Activated T-helper 1 cell treated with anti-CD3 and anti-CD28 coated beads, Interleukin-12 subunit alpha, Interleukin-12 subunit beta, Interleukin-2, Interleukin-4 antibody, amounts not matched to agents 30 ng/mL and 10 ng/mL and 1 ng/mL, durations not matched to agents 14 hours and 24 hours and 36 hours (primary cell): ENCODE results near the gene FCGBP. TPM values are rescaled to one million over a fixed set of nuclear protein-coding genes. Genes with fewer than 3 reads are reported as not detected.

Source experiments
- DNase-seq: peaks from one replicate; pipeline ENCODE4 v3.0.0; 2021; ENCODE audit warnings: low spot score
- H3K27ac Mint-ChIP-seq: one replicate; pipeline ENCODE4 v1.8.0; 2021; ENCODE audit warnings: mild to moderate bottlenecking, mixed read lengths
- H3K27me3 Mint-ChIP-seq: one replicate; pipeline ENCODE4 v1.8.0; 2022; ENCODE audit warnings: mild to moderate bottlenecking, moderate library complexity, mixed read lengths; ENCODE audit not compliant: insufficient read depth
- H3K36me3 Mint-ChIP-seq: one replicate; pipeline ENCODE4 v1.8.0; 2021; ENCODE audit warnings: low read depth, mixed read lengths
- H3K4me1 Mint-ChIP-seq: one replicate; pipeline ENCODE4 v1.8.0; 2021; ENCODE audit warnings: low read depth, mixed read lengths
- H3K4me3 Mint-ChIP-seq: one replicate; pipeline ENCODE4 v1.8.0; 2021; ENCODE audit warnings: mild to moderate bottlenecking, moderate library complexity, mixed read lengths
- H3K9me3 Mint-ChIP-seq: one replicate; pipeline ENCODE4 v1.8.0; 2021; ENCODE audit warnings: mixed read lengths
- intact Hi-C: fragments of 100-400 bp; cut with micrococcal nuclease; formaldehyde crosslinking; loops from one replicate; pipeline ENCODE4 v1.15.1; 2024
- total RNA-seq: library from RNA; stranded (reverse); gene quantifications from 2 replicates; pipeline ENCODE4 v1.2.3, GENCODE V29; 2022

FCGBP gene
- total RNA-seq, 1 donor from 2014 or later: 3.1 TPM

DNA sequence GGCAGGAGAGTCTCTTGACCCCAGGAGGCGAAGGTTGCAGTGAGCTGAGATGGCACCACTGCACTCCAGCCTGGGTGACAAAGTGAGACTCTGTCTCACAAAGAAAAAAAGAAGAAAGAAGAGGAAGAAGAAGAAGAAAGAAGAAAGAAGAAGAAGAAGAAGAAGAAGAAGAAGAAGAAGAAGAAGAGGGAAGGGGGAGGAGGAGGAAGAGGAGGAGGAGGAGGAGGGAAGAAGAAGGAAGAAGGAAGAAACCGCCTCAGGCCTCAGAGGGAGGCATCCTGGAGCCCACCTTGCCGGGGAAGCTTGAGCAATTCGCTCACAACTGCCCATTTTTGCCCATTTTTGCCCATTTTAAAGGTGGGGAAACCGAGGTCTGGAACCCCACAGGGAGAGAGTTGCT is 9.5 kb downstream of the FCGBP start:
- Mint-ChIP-seq H3K9me3 (no peaks in the 10 kb centered on the region), H3K36me3 (peaks cover 2% of the 10 kb centered on the region), H3K27me3 (peaks cover 3% of the 10 kb centered on the region), H3K4me1 (peaks cover 9% of the 10 kb centered on the region), H3K4me3 (no peak overlapping the region), H3K27ac (no peak overlapping the region)
- DNase-seq: no peak
- intact Hi-C loops: no loop called here

DNA sequence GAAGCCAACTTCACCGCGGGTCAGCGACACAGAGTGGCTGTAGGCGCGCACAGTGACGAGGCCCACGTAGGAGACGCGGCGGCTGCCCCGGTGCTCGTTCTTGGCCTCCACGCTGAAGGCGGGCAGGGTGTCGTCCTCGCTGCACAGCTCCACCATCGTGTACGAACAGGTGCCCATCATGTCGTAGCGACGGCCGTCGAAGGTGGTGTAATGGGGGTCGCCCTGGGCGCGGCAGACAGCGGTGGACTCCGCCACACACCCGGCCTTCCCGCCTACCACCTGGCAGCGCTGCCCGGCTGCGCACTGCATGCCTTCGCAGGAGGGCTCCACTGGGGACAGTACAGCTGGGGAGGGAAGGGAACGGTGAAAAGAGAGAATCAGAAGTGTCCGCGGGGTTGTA is 10.0 kb downstream of the FCGBP start:
- no peak overlapping the region for H3K4me3 Mint-ChIP-seq
- H3K27ac Mint-ChIP-seq: no peak overlapping the region
- H3K36me3 Mint-ChIP-seq: peaks cover 4% of the 10 kb centered on the region
- H3K27me3 Mint-ChIP-seq: peaks cover 3% of the 10 kb centered on the region
- H3K9me3 Mint-ChIP-seq: no peaks in the 10 kb centered on the region
- peaks cover 9% of the 10 kb centered on the region for H3K4me1 Mint-ChIP-seq
- intact Hi-C loops: no loop called here
- DNase-seq: no peak

GRCh38 chr19:39923862-39924261 is 10.6 kb downstream of the FCGBP start:
- intact Hi-C loops: no loop called here
- H3K27ac Mint-ChIP-seq: no peak overlapping the region
- H3K4me1 Mint-ChIP-seq: peaks cover 9% of the 10 kb centered on the region
- no peak for DNase-seq
- H3K27me3 Mint-ChIP-seq: peaks cover 3% of the 10 kb centered on the region
- no peak overlapping the region for H3K4me3 Mint-ChIP-seq
- H3K36me3 Mint-ChIP-seq: peaks cover 4% of the 10 kb centered on the region
- H3K9me3 Mint-ChIP-seq: no peaks in the 10 kb centered on the region

GRCh38 chr19:39919976-39920375 is 14.5 kb downstream of the FCGBP start:
- Mint-ChIP-seq H3K27me3 (peaks cover 3% of the 10 kb centered on the region), H3K4me1 (no peaks in the 10 kb centered on the region), H3K4me3 (no peak overlapping the region), H3K36me3 (peaks cover 3% of the 10 kb centered on the region), H3K9me3 (no peaks in the 10 kb centered on the region), H3K27ac (no peak overlapping the region)
- intact Hi-C loops: no loop called here
- no peak for DNase-seq

DNA sequence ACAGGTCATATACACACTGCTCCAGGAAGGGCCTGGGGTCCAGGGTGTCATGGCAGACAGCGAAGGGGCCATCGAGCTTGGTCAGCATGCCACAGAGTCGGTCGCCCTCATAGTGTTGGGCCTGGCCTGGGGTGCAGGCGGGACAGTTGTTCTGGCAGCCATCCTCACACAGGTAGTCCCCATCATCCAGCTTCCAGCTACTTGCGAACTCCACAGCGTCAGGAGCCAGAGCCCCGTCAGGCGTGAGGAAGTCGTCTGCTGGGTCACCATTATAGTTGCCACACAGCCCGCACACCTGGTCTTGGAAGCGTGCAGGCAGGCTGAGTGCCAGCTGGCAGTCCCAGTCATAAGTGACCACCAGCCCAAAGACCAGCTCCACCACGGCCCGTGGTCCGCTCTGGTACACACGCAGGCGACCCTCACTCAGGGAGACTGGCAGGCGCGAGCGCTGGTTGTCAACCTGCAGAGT is 16.2 kb downstream of the FCGBP start:
- Mint-ChIP-seq H3K27me3 (no peaks in the 10 kb centered on the region), H3K9me3 (no peaks in the 10 kb centered on the region), H3K36me3 (peaks cover 3% of the 10 kb centered on the region), H3K27ac (no peak overlapping the region), H3K4me1 (no peaks in the 10 kb centered on the region), H3K4me3 (no peak overlapping the region)
- intact Hi-C loops: no loop called here
- no peak for DNase-seq

- Mint-ChIP-seq H3K4me1 (no peaks in the 10 kb centered on the region), H3K27ac (no peak overlapping the region), H3K9me3 (no peaks in the 10 kb centered on the region), H3K36me3 (peaks cover 3% of the 10 kb centered on the region), H3K4me3 (no peak overlapping the region), H3K27me3 (no peaks in the 10 kb centered on the region)
- no peak for DNase-seq
- intact Hi-C loops: no loop called here
These were observed 16.8 kb downstream of the FCGBP start for GRCh38 chr19:39917561-39918182.

- Mint-ChIP-seq H3K9me3 (no peaks in the 10 kb centered on the region), H3K4me1 (no peaks in the 10 kb centered on the region), H3K27ac (no peak overlapping the region), H3K27me3 (no peaks in the 10 kb centered on the region), H3K36me3 (peaks cover 3% of the 10 kb centered on the region), H3K4me3 (no peak overlapping the region)
- DNase-seq: no peak
- intact Hi-C loops: no loop called here
These were observed 17.5 kb downstream of the FCGBP start for GRCh38 chr19:39916851-39917396.

GRCh38 chr19:39916236-39916635 is 18.2 kb downstream of the FCGBP start:
- no peak overlapping the region for H3K4me3 Mint-ChIP-seq
- H3K9me3 Mint-ChIP-seq: no peaks in the 10 kb centered on the region
- intact Hi-C loops: no loop called here
- DNase-seq: no peak
- peaks cover 4% of the 10 kb centered on the region for H3K36me3 Mint-ChIP-seq
- H3K4me1 Mint-ChIP-seq: no peaks in the 10 kb centered on the region
- no peaks in the 10 kb centered on the region for H3K27me3 Mint-ChIP-seq
- no peak overlapping the region for H3K27ac Mint-ChIP-seq

DNA sequence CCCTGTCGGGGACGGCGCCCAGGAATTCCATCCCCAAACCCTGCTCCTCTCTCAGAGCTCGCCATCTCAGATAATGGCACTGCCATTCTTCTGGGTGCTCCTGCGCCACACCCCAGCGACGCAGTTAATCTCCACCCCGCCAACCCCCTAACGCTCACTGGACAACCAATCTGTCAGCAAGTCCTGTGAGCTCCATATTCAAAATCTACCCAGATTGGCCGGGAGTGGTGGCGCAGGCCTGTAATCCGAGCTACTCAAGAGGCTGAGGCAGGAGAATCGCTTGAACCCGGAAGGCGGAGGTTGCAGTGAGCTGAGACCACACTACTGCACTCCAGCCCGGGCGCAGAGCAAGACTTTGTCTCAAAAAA is 18.6 kb downstream of the FCGBP start:
- no peak overlapping the region for H3K27ac Mint-ChIP-seq
- no peak overlapping the region for H3K4me3 Mint-ChIP-seq
- no peaks in the 10 kb centered on the region for H3K9me3 Mint-ChIP-seq
- DNase-seq: no peak
- no peaks in the 10 kb centered on the region for H3K27me3 Mint-ChIP-seq
- peaks cover 4% of the 10 kb centered on the region for H3K36me3 Mint-ChIP-seq
- H3K4me1 Mint-ChIP-seq: no peaks in the 10 kb centered on the region
- intact Hi-C loops: no loop called here

GRCh38 chr19:39915101-39915847 is 19.2 kb downstream of the FCGBP start:
- no peak for DNase-seq
- intact Hi-C loops: no loop called here
- Mint-ChIP-seq H3K4me3 (no peak overlapping the region), H3K9me3 (no peaks in the 10 kb centered on the region), H3K27me3 (no peaks in the 10 kb centered on the region), H3K27ac (no peak overlapping the region), H3K36me3 (peaks cover 4% of the 10 kb centered on the region), H3K4me1 (no peaks in the 10 kb centered on the region)

DNA sequence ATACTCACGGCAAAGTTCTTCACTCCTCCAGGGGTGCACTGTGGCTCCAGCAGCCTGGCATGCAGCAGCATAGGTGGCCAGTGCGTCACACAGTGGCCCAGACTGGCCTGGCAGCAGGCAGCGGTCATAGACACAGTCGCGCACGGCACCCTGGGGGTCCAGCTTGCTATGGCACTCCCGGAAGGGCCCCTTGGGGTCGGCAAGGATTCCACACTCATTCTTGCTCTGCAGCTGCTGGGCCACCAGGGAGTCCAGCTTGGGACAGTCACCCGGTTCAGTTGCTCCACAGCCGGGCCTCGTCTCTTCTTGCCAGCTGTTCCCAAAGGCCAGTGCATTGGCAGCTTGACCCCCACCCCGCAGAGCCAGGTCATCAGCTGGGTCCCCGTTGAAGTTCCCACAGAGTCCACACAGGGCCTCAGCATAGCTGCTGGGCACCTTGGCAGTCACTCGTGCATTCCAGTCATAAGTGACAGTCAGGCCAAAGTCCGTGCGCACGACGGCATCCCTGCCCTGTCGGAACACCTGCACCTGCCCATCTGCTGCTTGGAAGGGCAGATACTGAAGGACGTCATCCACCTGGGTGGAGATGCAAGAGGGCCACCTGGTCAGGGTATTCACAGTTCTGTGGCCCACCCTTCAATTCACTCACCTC is 20.6 kb downstream of the FCGBP start:
- Mint-ChIP-seq H3K4me1 (no peaks in the 10 kb centered on the region), H3K9me3 (no peaks in the 10 kb centered on the region), H3K27ac (no peak overlapping the region), H3K36me3 (peaks cover 2% of the 10 kb centered on the region), H3K27me3 (no peaks in the 10 kb centered on the region), H3K4me3 (no peak overlapping the region)
- no peak for DNase-seq
- intact Hi-C loops: no loop called here

DNA sequence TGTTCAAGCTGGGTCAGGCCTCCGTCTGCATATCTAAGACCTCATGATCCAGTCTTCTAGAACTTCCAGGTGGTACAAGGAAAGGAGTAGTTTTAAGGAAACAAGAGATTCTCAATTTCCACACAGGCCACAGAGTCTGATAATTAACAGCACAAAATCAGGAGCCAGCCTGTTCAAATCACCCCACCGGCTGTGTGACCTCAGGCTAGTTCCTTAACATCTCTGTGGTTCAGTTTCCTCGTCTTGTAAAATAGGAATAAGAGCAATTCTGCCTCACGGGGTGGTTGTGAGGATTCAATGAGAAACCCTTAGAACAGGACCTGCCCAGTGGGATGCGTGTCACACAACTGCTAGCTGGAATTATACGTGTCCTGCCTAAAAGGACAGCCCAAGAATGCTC is 25.6 kb downstream of the FCGBP start:
- Mint-ChIP-seq H3K4me1 (no peaks in the 10 kb centered on the region), H3K27me3 (no peaks in the 10 kb centered on the region), H3K9me3 (no peaks in the 10 kb centered on the region), H3K27ac (no peak overlapping the region), H3K36me3 (peaks cover 2% of the 10 kb centered on the region), H3K4me3 (no peak overlapping the region)
- no peak for DNase-seq
- intact Hi-C loops: no loop called here
